Middle frontal gyrus (tissue), 1 donor: ENCODE measurements around the gene NUP214.
"Not testable (repeated sequence)": the region's sequence is repeated elsewhere in the genome, so short reads cannot be mapped to it uniquely, and the experiment has no call there.

Source experiments
- DNase-seq: peaks from one replicate; pipeline ENCODE4 v3.0.0-alpha.2; 2015; ENCODE audit warnings: low spot score; ENCODE audit errors: extremely low spot score

NUP214 gene

DNA sequence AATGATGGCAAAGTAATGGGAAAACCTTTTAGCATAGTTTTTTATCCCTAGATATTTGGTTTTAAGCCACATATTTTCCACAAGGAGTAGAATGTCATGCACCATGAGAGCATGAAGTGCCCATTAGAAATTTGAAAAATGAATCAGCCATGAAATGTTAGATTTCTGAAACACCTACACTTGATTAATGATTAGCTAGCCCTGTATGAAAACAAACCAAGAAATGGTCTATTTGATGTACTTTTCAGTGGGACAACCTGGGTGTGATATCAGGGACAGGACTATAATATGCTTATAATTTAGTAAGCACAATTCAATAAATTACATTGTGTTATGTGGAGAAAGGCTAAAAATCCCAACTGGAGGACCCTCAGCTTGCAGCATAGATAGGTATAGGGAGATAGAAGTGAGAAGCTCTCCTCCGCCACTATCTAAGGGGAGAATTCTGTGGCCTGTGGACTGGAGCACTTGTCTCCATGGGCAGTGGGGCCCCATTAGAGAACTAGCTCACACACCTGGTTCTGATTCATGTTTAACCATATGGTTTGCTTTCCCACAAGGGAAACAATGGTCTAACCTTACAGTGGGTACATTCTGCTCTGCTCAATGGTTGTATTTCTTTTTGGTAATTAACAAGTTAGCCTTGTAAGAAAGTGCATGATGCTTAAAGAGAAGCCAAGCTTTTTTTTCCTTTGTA is 35.2 kb downstream of the NUP214 start:
- no peak for DNase-seq

- no peak for DNase-seq
Measured at GRCh38 chr9:131161585-131161984, 36.2 kb downstream of the NUP214 start.

DNA sequence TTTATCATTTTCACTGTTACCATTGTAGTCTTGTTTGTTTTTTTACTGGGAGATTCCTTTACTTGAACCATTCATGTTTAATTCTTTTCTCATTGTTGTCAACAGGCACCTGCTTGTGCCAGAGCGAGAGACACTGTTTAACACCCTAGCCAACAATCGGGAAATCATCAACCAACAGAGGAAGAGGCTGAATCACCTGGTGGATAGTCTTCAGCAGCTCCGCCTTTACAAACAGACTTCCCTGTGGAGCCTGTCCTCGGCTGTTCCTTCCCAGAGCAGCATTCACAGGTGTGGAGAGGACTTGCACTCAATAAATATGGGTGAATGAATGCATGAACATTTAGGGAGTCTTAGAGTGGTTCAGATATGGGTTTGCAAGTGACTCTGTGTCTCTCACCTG is 37.5 kb downstream of the NUP214 start:
- no peak for DNase-seq

GRCh38 chr9:131165523-131165922 is 40.1 kb downstream of the NUP214 start:
- DNase-seq: no peak

- DNase-seq: no peak
Measured at GRCh38 chr9:131167146-131167692, 41.8 kb downstream of the NUP214 start.

GRCh38 chr9:131167936-131168335 is 42.5 kb downstream of the NUP214 start:
- DNase-seq: no peak

GRCh38 chr9:131169563-131170240 is 44.3 kb downstream of the NUP214 start:
- DNase-seq: no peak

GRCh38 chr9:131173995-131174394 is 48.6 kb downstream of the NUP214 start:
- no peak for DNase-seq

DNA sequence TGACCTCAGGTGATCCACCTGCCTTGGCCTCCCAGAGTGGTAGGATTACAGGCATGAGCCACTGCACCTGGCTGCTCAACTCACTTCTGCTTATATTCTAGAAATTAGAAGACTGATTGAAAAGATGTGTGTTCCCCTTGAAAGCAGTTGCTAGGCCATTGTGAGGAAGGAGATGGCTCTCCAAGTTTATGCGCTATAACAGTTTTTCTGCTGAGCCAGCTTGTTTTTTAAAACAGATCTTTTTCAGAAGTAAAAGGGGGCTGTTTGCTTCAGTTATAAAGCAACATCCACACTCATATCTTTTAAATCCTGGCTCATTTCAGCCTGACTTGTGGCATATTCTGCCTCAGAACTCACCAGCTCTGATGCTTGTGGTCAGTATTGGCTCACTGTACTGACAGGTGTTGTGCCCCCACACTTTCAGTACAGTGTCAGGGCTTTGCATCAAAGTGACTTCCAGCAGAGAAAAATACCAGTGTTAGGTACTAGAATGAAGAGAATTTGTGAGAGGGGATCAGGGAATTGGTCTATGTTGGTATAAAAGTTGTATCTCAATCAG is 49.4 kb downstream of the NUP214 start:
- no peak for DNase-seq

- no peak for DNase-seq
Measured at GRCh38 chr9:131177898-131178297, 52.5 kb downstream of the NUP214 start.

DNA sequence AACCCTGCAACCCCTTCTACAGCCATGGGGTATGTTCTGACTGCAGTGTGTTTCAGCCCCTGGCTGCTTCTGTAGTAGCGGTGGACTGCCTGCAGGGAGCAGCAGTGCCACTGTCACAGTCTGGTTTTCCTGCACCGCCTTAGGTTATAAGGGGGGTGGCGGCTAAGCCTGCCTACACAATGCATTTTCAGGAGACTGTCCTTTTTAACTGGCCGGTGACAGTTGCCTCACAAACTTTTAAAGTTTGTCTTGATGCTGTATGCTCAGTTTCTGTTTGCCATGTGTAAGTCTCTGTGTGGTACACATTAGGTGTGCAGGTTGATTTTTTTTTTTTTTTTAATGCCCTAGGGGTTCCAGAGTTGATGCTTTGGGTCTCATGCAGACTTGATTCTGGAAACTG is 53.0 kb downstream of the NUP214 start:
- peak; percentile 29 for DNase-seq

DNA sequence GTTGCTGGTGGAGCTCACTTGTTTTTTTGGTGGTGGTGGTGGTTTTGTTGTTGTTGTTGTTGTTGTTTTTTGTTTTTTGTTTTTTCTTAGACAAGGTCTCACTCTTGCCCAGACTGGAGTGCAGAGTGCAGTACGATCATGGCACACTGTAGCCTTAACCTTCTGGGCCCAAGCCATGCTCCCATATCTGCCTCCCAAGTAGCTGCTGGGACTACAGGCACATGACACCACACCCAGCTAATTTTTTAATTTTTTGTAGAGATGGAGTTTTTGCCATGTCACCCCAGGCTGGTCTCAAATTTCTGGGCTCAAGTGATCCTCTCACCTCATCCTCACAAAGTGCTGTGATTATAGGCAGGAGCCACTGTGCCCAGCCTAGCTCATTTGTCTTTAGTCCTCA is 53.5 kb downstream of the NUP214 start:
- DNase-seq: no peak

DNA sequence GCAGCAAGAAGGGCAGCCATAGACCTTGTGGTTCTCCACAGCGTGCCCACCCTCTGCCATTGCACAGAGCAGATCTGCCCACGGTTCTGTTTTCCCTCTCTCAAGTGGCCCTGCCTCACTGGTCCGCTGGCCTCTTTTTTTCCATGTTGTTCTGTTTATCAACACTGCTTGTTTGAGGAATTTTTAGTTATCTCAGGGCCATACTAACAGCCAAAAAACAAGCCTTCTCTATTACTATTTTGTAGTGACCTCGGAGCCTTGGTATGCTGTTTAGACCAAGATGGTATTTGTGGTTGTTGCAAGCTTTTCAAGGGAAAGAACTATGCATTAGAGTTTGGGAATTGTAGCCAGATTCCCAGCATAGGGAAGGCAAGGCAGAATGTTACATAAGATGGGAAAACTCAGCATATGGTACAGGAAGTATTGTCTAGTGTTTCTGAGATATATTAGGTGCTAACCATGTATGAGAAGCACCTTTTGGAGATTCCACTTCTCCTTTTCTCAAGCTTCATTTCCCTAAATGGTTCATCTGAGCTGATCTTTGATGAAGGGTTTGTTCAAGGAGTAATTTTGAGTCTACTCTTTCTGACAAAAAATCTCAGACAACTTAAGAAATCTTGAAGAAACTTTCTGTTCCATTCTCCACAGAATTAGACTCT is 54.3 kb downstream of the NUP214 start:
- no peak for DNase-seq

DNA sequence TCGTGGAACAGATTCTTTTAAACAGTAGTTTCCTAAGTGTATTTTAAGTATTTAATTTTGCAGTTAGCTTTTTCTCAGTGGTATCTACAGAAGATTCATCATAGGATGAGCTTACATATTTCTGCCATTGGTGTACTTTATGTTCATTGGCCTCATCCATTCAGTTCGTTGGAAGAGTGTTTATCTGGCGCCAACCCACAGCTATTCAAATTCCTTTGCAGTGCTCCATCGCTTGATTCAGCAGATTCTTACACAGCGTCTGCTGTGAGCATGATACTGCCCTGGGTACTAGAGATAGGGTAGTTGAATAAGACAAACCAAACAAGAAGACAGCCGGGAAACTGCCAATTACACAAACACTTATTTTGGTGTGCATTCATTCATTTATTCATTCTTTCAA is 55.1 kb downstream of the NUP214 start:
- DNase-seq: no peak

- DNase-seq: no peak
Measured at GRCh38 chr9:131181091-131181681, 55.8 kb downstream of the NUP214 start.

- DNase-seq: no peak
Measured at GRCh38 chr9:131185924-131186323, 60.5 kb downstream of the NUP214 start.

DNA sequence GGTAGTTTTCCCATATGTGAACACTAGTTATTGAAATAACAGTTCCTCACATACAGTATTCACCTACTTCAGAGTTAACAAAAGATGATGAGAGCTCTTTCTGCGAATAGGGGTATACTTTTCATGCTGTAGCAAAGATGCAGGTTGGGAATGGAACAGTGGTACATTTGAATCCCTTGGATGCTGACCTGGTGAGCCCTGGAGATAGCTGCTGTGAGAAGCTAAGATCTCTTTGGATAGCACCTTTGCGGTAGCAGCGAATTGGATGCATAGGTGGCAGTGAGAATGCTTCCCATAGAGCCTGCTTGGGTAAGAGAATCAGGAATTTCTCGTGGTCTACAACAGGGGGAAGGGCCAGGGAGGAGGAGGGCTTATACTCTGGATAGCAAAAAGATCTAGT is 61.2 kb downstream of the NUP214 start:
- DNase-seq: no peak

GRCh38 chr9:131187957-131188356 is 62.6 kb downstream of the NUP214 start:
- DNase-seq: no peak

DNA sequence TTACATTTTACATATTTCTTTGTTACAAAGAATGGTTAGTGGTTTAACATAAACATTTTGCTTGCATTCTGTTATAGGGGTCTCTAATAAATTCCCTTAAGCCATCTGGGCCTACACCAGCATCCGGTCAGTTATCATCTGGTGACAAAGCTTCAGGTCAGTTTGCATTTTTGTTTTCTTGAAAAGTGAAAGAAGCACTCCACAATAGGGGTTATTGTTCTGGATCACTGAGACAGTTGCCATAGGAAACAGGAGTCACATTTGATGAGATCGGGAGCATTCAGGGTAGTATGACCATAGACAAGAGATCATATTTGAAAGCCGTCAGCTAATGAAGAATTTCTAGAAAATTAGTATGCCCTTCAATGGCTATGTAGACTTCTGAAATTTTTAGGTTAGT is 63.6 kb downstream of the NUP214 start:
- no peak for DNase-seq

GRCh38 chr9:131190191-131190590 is 64.8 kb downstream of the NUP214 start:
- DNase-seq: no peak

GRCh38 chr9:131191032-131191431 is 65.6 kb downstream of the NUP214 start:
- DNase-seq: not testable (repeated sequence)

DNA sequence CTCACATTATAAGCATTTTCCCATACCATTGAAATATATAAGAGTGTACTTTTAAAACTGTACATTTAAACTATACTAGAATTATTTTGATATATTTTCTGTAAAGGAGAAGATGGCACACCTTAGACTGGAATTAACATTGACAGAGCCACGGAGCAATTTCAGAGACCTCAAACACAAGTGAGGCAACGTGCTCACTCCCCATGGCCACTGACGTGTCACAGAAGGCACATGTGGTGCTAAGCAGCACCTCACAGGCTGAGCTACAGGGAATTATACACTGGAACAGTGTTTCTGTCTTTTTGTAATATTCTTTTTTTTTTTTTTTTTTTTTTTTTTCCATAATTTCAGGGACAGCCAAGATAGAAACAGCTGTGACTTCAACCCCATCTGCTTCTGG is 66.5 kb downstream of the NUP214 start:
- no peak for DNase-seq
